ENCODE results near the gene TLCD3B. TPM values are rescaled to one million over a fixed set of nuclear protein-coding genes. Genes with fewer than 3 reads are reported as not detected.
"Not testable (repeated sequence)": the region's sequence is repeated elsewhere in the genome, so short reads cannot be mapped to it uniquely, and the experiment has no call there.

Gene TLCD3B
- total and polyA plus RNA-seq, 5 donors from 2014 or later = not detected

DNA sequence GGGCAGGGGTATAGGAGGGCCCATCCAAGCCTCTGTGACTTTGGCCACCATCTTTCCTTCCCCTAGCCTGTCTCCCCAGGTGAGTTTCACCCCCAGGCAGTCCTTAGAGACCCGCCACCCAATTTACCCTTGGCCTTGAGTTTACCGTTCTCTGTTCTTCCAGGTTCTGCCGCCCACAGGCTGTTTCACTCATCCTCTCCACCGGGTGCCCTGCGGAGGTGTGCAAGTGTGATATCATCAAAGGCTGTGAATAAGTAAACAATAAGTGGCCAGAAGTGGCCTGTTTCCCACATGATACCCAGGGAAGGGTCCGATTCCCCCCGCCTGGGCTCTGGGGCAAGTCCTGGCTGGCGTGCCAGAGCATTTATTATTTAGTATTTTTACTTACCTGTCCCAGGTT is 15.1 kb upstream of the TLCD3B start:
- no peaks in the 10 kb centered on the region for H3K36me3 ChIP-seq (ENCODE audit: control insufficient read depth, insufficient read depth, low read length)
- no peaks in the 10 kb centered on the region for H3K27me3 ChIP-seq (ENCODE audit: control insufficient read depth, insufficient read depth, low read length)
- Mint-ChIP-seq H3K4me3 (no peak overlapping the region), H3K9me3 (peaks cover 0 to 1% (median 0%) of the 10 kb centered on the region in 7 donors), H3K36me3 (no peaks in the 10 kb centered on the region), H3K27ac (no peak overlapping the region), H3K27me3 (peaks cover 8% of the 10 kb centered on the region), H3K4me1 (no peaks in the 10 kb centered on the region)
- H3K9me3 ChIP-seq (ENCODE audit: control insufficient read depth in 2 of 2, low read length in 2 of 2) = no peaks in the 10 kb centered on the region
- no peak overlapping the region for H3K4me3 ChIP-seq (ENCODE audit: low read depth, low read length)
- DNase-seq = no peak
- no peak for ATAC-seq (ENCODE audit: low read depth in 2 of 2)
- no peak overlapping the region for H3K27ac ChIP-seq (ENCODE audit: insufficient read depth, low read length, poor library complexity, severe bottlenecking)
- no peaks in the 10 kb centered on the region for H3K4me1 ChIP-seq (ENCODE audit: control insufficient read depth, insufficient read depth, low read length, poor library complexity, severe bottlenecking)

DNA sequence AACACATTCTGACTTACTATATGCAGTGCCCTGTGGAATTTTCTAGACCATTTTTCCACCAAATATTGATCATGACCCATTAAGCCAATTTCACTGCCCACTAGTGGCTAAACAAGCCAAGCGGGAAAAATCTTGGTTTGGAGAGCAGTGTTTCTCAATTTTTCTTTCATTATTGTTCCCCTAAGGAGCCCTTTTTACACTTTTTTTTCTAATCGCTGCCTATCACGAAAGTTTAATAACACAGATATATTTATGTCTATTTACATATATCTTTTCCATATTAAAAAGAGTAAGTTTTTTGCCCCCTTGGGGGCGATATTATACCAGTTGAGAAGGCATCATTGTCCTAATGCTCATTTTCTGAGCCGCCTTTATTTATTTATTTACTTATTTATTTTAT is 10.8 kb upstream of the TLCD3B start:
- peaks cover 12% of the 10 kb centered on the region for H3K27me3 Mint-ChIP-seq
- H3K4me1 ChIP-seq (ENCODE audit: control insufficient read depth, insufficient read depth, low read length, poor library complexity, severe bottlenecking) = no peaks in the 10 kb centered on the region
- H3K27ac Mint-ChIP-seq = no peak overlapping the region
- H3K36me3 ChIP-seq (ENCODE audit: control insufficient read depth, insufficient read depth, low read length) = no peaks in the 10 kb centered on the region
- no peak overlapping the region for H3K27ac ChIP-seq (ENCODE audit: insufficient read depth, low read length, poor library complexity, severe bottlenecking)
- H3K9me3 ChIP-seq (ENCODE audit: control insufficient read depth in 2 of 2, low read length in 2 of 2) = no peaks in the 10 kb centered on the region
- ATAC-seq (ENCODE audit: low read depth in 2 of 2) (no peak), DNase-seq (peak in 2 of 3 donors; percentile 39 to 43)
- no peak overlapping the region for H3K4me3 ChIP-seq (ENCODE audit: low read depth, low read length)
- no peaks in the 10 kb centered on the region for H3K4me1 Mint-ChIP-seq
- H3K9me3 Mint-ChIP-seq = peaks cover 0 to 1% (median 0%) of the 10 kb centered on the region in 7 donors
- H3K4me3 Mint-ChIP-seq = no peak overlapping the region
- no peaks in the 10 kb centered on the region for H3K27me3 ChIP-seq (ENCODE audit: control insufficient read depth, insufficient read depth, low read length)
- no peaks in the 10 kb centered on the region for H3K36me3 Mint-ChIP-seq

DNA sequence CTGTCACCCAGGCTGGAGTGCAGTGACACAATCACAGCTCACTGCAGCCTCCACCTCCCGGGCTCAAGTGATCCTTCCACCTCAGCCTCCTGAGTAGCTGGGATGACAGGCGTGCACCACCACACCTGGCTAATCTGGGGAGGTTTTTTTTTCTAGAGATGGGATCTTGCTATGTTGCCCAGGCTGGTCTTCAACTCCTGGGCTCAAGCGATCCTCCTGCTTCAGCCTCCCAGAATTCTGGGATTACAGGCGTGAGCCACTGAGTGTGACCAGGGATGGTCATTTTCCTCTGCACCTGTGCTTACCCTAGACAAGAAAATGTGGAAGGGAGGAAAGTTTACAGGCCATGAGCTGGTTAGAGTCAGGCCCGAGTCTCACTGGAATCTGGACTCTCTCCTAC is 9.6 kb upstream of the TLCD3B start:
- H3K27me3 Mint-ChIP-seq = peaks cover 12% of the 10 kb centered on the region
- not testable (repeated sequence) for H3K4me1 ChIP-seq (ENCODE audit: control insufficient read depth, insufficient read depth, low read length, poor library complexity, severe bottlenecking); H3K4me3 Mint-ChIP-seq; H3K9me3 ChIP-seq (ENCODE audit: control insufficient read depth in 2 of 2, low read length in 2 of 2); H3K27ac Mint-ChIP-seq; H3K9me3 Mint-ChIP-seq; H3K27me3 ChIP-seq (ENCODE audit: control insufficient read depth, insufficient read depth, low read length); H3K36me3 ChIP-seq (ENCODE audit: control insufficient read depth, insufficient read depth, low read length); H3K27ac ChIP-seq (ENCODE audit: insufficient read depth, low read length, poor library complexity, severe bottlenecking); H3K4me1 Mint-ChIP-seq; ATAC-seq (ENCODE audit: low read depth in 2 of 2); H3K4me3 ChIP-seq (ENCODE audit: low read depth, low read length); DNase-seq; H3K36me3 Mint-ChIP-seq

DNA sequence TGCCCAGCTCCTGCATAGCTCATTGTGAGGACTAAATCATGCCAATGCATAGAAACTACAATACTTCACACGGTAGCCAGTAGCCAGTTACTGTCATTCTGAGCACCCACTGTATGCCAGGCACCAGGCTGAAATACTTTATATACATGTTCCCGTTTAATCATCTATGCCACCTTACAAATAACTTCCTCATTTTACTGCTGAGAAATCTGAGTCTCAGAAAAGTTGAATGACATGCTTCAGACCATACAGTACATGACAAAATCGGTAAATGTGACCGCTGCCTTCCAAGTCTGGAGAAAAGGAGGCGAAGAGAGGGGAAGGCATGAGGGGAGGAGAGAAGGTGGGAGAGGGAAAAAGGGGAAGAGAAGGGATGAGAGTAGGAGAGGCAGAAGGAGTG is 9.2 kb upstream of the TLCD3B start:
- no peaks in the 10 kb centered on the region for H3K36me3 Mint-ChIP-seq
- Histone ChIP-seq H3K9me3 (ENCODE audit: control insufficient read depth in 2 of 2, low read length in 2 of 2) (no peaks in the 10 kb centered on the region), H3K27me3 (ENCODE audit: control insufficient read depth, insufficient read depth, low read length) (no peaks in the 10 kb centered on the region), H3K4me1 (ENCODE audit: control insufficient read depth, insufficient read depth, low read length, poor library complexity, severe bottlenecking) (no peaks in the 10 kb centered on the region), H3K4me3 (ENCODE audit: low read depth, low read length) (no peak overlapping the region), H3K36me3 (ENCODE audit: control insufficient read depth, insufficient read depth, low read length) (no peaks in the 10 kb centered on the region), H3K27ac (ENCODE audit: insufficient read depth, low read length, poor library complexity, severe bottlenecking) (no peak overlapping the region)
- H3K27me3 Mint-ChIP-seq = peaks cover 16% of the 10 kb centered on the region
- ATAC-seq (ENCODE audit: low read depth in 2 of 2) (no peak), DNase-seq (no peak)
- H3K27ac Mint-ChIP-seq = no peak overlapping the region
- H3K4me1 Mint-ChIP-seq = no peaks in the 10 kb centered on the region
- no peaks in the 10 kb centered on the region for H3K9me3 Mint-ChIP-seq
- no peak overlapping the region for H3K4me3 Mint-ChIP-seq

DNA sequence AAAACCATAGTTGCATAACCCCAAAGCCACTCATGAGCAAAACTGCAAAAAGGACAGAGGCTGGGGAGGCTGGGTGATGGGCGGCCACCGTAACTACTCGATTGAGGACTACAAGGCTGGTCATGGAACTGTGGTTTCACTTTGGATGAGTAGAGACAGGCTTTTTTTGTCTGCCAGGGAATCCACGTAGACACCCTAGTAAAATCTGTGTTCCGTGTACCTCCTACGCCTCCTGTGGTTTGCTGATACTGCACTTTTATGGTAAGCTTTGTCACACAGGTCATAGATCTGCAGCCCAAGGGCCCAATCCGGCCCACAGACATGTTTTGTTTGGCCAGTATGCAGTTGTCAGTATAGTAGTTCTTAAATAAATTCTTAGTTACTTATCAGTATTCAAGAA is 2.2 kb upstream of the TLCD3B start:
- no peak for ATAC-seq (ENCODE audit: low read depth in 2 of 2)
- no peaks in the 10 kb centered on the region for H3K36me3 Mint-ChIP-seq
- Histone ChIP-seq H3K4me3 (ENCODE audit: low read depth, low read length) (no peak overlapping the region), H3K9me3 (ENCODE audit: control insufficient read depth in 2 of 2, low read length in 2 of 2) (no peaks in the 10 kb centered on the region), H3K27ac (ENCODE audit: insufficient read depth, low read length, poor library complexity, severe bottlenecking) (no peak overlapping the region), H3K4me1 (ENCODE audit: control insufficient read depth, insufficient read depth, low read length, poor library complexity, severe bottlenecking) (peaks cover 13% of the 10 kb centered on the region), H3K27me3 (ENCODE audit: control insufficient read depth, insufficient read depth, low read length) (peaks cover 3% of the 10 kb centered on the region), H3K36me3 (ENCODE audit: control insufficient read depth, insufficient read depth, low read length) (no peaks in the 10 kb centered on the region)
- no peak overlapping the region for H3K4me3 Mint-ChIP-seq
- no peak overlapping the region for H3K27ac Mint-ChIP-seq
- DNase-seq = peak in 1 of 3 donors; percentile 14
- no peaks in the 10 kb centered on the region for H3K9me3 Mint-ChIP-seq
- H3K4me1 Mint-ChIP-seq = peaks cover 4 to 14% (median 8%) of the 10 kb centered on the region in 4 donors
- peaks cover 42% of the 10 kb centered on the region for H3K27me3 Mint-ChIP-seq

DNA sequence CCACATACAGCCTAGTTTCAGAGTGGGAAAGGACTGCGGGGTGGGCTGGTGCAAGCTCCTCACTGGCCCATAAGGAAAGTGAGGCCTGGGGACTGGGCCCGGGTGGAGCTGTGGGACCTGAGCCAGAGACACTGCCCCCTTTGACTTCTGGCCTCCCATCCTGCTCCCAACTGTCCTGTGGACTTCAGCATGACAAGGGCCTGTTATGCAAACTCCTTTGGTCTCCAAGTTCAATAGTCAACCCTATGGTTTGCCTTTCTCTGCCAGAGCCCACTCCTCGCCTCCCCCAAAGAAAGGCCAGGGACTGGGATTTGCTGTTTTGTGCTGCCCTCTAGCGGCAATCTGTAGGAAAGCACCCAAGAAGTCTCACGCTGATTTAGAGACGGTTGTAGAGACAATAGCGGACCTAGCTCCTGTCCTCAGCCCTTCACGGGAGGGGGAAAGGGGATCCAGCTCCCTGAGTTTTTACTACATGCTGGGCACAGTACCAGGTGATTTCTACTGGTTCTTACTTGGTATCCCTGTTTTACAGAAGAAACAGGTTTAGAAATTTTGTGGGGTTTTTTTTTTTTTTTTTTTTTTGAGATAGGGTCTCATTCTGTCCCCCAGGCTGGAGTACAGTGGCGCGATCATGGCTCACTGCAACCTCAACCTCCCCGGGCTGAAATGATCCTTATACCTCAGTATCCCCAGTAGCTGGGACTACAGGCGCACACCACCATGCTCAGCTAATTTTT is 1.2 kb upstream of the TLCD3B start:
- no peak overlapping the region for H3K27ac Mint-ChIP-seq

DNA sequence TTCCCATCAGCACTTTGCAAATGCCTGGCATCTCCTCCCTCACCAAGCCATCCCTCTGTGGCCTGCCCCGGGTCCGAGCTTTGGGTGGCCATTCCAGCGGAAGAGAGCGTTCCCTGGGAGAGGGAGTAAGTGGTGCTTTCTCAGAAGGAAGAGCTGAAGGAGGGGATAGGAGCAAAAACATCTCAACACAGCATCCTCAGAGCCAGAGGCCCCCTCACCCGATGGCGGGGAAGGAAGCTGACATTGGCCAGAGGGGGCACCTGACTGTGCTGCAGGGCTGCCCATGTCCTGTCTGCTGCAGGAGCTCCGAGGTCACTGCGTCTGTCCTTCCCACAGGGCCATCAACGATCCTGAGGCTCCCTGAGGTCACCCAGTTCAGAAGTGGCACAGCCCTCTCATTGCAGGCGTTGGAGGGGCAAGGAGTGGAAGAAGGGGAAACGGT is 427 bp upstream of the TLCD3B start:
- Histone ChIP-seq H3K4me3 (ENCODE audit: low read depth, low read length) (no peak overlapping the region), H3K27ac (ENCODE audit: insufficient read depth, low read length, poor library complexity, severe bottlenecking) (no peak overlapping the region), H3K36me3 (ENCODE audit: control insufficient read depth, insufficient read depth, low read length) (no peaks in the 10 kb centered on the region), H3K27me3 (ENCODE audit: control insufficient read depth, insufficient read depth, low read length) (peaks cover 3% of the 10 kb centered on the region), H3K9me3 (ENCODE audit: control insufficient read depth in 2 of 2, low read length in 2 of 2) (no peaks in the 10 kb centered on the region), H3K4me1 (ENCODE audit: control insufficient read depth, insufficient read depth, low read length, poor library complexity, severe bottlenecking) (peaks cover 13% of the 10 kb centered on the region)
- ATAC-seq (ENCODE audit: low read depth in 2 of 2) = no peak
- no peak for DNase-seq
- Mint-ChIP-seq H3K27ac (peak overlapping the region in 1 of 3 donors; percentile 43), H3K9me3 (peaks cover 0 to 1% (median 0%) of the 10 kb centered on the region in 7 donors), H3K27me3 (peaks cover 60% of the 10 kb centered on the region), H3K36me3 (no peaks in the 10 kb centered on the region), H3K4me3 (peak overlapping the region in 2 of 4 donors; percentile 10 to 24), H3K4me1 (peaks cover 4 to 17% (median 9%) of the 10 kb centered on the region in 4 donors)

More for the DNA sequence above, 1.2 kb upstream of the TLCD3B start:
- H3K36me3 Mint-ChIP-seq = no peaks in the 10 kb centered on the region
- no peaks in the 10 kb centered on the region for H3K36me3 ChIP-seq (ENCODE audit: control insufficient read depth, insufficient read depth, low read length)
- peak overlapping the region in 3 of 4 donors; percentile 29 to 64 (median 36) for H3K4me3 Mint-ChIP-seq
- H3K9me3 Mint-ChIP-seq = peaks cover 0 to 1% (median 0%) of the 10 kb centered on the region in 7 donors
- peaks cover 3% of the 10 kb centered on the region for H3K27me3 ChIP-seq (ENCODE audit: control insufficient read depth, insufficient read depth, low read length)
- ATAC-seq (ENCODE audit: low read depth in 2 of 2) (peak; percentile 38 to 43), DNase-seq (peak; percentile 41 to 77 (median 62))
- no peaks in the 10 kb centered on the region for H3K9me3 ChIP-seq (ENCODE audit: control insufficient read depth in 2 of 2, low read length in 2 of 2)
- peaks cover 52% of the 10 kb centered on the region for H3K27me3 Mint-ChIP-seq
- peaks cover 4 to 14% (median 8%) of the 10 kb centered on the region in 4 donors for H3K4me1 Mint-ChIP-seq
- H3K4me1 ChIP-seq (ENCODE audit: control insufficient read depth, insufficient read depth, low read length, poor library complexity, severe bottlenecking) = peaks cover 13% of the 10 kb centered on the region
- H3K4me3 ChIP-seq (ENCODE audit: low read depth, low read length) = no peak overlapping the region
- H3K27ac ChIP-seq (ENCODE audit: insufficient read depth, low read length, poor library complexity, severe bottlenecking) = no peak overlapping the region
